Mucosa of stomach (tissue), 1 donor: ENCODE measurements around the gene PLEKHA5.

Experiments used
- H3K27me3 ChIP-seq: one replicate; pipeline ENCODE4 v1.7.0; 2013; ENCODE audit warnings: mild to moderate bottlenecking, low read length; ENCODE audit not compliant: control insufficient read depth, insufficient read depth
- H3K36me3 ChIP-seq: one replicate; pipeline ENCODE4 v1.7.0; 2013; ENCODE audit warnings: low read length; ENCODE audit not compliant: control insufficient read depth, insufficient read depth
- H3K4me1 ChIP-seq: one replicate; pipeline ENCODE4 v1.7.0; 2013; ENCODE audit warnings: mild to moderate bottlenecking, low read length; ENCODE audit not compliant: control insufficient read depth, insufficient read depth
- H3K4me3 ChIP-seq: one replicate; pipeline ENCODE4 v1.7.0; 2013; ENCODE audit warnings: low read length
- H3K9ac ChIP-seq: one replicate; pipeline ENCODE4 v1.7.0; 2013; ENCODE audit warnings: mild to moderate bottlenecking, low read length, moderate library complexity
- H3K9me3 ChIP-seq: one replicate; pipeline ENCODE4 v1.7.0; 2013; ENCODE audit warnings: mild to moderate bottlenecking, low read length, moderate library complexity; ENCODE audit not compliant: control insufficient read depth
- donor health status: Pancreatic carcinoma.

PLEKHA5 gene

DNA sequence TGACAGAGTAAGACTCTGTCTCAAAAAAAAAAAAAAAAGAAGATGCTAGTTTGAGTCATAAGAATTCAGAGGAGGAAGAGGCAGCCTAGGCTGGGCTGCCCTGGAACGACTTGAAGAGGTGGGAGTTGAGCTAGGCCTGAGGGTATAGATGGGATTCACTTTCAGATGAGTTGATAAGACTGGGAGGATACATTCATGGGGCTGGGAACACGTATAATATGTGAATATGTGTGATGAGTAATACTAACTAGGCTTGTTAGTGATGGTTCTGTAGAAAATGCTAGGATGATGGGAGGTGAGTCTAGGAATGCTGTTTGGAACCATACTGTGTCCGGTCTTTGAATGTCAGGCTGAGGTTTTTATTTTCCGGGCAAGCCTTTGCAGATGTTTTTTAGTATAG is 9.0 kb downstream of the PLEKHA5 start:
- H3K9ac ChIP-seq: no peak overlapping the region
- peaks cover 5% of the 10 kb centered on the region for H3K4me1 ChIP-seq
- no peaks in the 10 kb centered on the region for H3K9me3 ChIP-seq
- H3K4me3 ChIP-seq: no peak overlapping the region
- H3K27me3 ChIP-seq: no peaks in the 10 kb centered on the region
- H3K36me3 ChIP-seq: no peaks in the 10 kb centered on the region

DNA sequence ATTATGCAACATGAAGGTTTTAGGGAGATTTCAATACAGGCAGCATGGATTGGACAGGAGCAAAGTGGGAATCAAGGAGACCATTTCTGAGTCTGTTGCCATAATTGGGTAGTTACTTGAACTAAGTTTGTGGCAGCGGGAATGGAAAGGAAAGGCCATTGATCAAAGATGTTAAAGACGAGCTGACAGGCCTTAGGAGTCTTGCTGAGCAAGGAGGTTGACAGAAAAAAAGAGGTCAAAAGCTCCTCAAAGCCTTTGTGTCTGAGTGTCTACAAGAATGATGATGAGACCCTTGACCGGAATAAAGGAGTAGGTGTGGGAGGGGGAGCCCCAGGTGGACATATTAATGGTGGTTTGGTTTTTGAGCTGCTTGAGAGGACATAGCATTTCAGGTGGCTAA is 9.4 kb downstream of the PLEKHA5 start:
- Histone ChIP-seq H3K36me3 (no peaks in the 10 kb centered on the region), H3K27me3 (no peaks in the 10 kb centered on the region), H3K9ac (no peak overlapping the region), H3K9me3 (no peaks in the 10 kb centered on the region), H3K4me1 (peaks cover 5% of the 10 kb centered on the region), H3K4me3 (no peak overlapping the region)

DNA sequence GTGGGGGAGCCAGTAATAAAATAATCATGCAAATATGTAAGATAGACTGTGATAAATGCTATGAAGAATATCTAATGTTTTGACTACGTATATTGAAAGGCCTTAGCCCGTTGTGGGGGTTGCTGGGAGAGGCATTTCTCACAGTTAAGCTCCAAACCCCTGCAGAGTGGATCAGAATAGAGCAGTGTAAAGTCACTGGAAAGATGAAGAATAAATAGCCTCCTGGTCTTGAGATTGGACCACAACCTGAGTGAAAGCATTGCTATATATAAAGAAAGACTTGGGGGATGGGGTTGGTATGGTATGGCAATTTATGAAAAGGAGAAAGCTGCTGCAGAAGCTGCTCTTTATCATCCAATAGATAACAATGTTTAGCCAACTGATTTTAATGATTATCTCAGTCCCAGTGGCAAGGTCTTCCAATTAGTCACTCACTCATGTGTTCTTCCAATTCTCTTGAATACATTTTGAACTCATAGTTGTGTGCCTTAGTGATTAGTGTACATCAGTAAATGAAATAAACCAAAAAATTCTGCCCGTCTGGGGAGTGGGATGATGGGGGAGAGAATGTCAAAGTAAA is 10.2 kb downstream of the PLEKHA5 start:
- H3K4me1 ChIP-seq: peaks cover 10% of the 10 kb centered on the region
- no peaks in the 10 kb centered on the region for H3K27me3 ChIP-seq
- H3K36me3 ChIP-seq: no peaks in the 10 kb centered on the region

DNA sequence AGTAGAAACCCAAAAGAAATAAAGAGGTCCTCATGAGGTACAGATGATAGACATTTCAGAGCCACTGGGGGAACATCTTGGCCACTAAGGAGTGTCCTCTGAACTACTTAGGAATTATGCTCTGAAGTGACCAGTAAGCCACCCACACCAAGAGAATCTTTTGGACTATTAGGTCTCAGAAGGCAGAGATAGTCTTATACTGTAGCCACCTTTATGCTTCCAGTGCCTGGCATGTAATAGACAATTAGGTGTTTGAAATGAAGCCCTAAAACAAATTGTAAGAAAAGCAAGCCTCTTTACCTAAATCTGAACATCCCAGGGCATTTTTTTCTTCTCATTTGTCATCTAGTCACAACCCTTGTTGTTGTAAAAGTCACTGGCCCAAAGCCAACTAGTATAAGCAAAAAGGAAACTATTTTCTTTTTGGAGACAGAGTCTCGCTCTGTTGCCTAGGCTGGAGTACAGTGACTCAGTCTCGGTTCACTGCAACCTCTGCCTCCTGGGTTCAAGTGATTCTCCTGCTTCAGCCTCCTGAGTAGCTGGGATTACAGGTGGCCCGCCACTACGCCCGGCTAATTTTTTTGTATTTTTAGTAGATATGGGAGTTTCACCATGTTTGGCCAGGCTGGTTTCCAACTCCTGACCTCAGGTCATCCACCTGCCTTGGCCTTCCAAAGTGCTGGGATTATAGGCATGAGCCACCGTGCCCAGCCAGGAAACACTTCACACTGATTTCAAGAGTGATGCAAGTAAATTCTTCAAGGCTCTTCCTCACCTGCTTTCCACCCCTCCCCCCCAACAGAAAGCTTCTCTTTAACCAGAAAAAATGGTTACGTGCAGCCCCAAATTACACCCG is 11.1 kb downstream of the PLEKHA5 start:
- H3K27me3 ChIP-seq: no peaks in the 10 kb centered on the region
- no peaks in the 10 kb centered on the region for H3K36me3 ChIP-seq
- no peak overlapping the region for H3K9ac ChIP-seq
- no peaks in the 10 kb centered on the region for H3K9me3 ChIP-seq
- H3K4me1 ChIP-seq: peaks cover 12% of the 10 kb centered on the region
- H3K4me3 ChIP-seq: no peak overlapping the region

More for the DNA sequence above, 10.2 kb downstream of the PLEKHA5 start:
- H3K4me3 ChIP-seq: no peak overlapping the region
- no peaks in the 10 kb centered on the region for H3K9me3 ChIP-seq
- H3K9ac ChIP-seq: no peak overlapping the region

DNA sequence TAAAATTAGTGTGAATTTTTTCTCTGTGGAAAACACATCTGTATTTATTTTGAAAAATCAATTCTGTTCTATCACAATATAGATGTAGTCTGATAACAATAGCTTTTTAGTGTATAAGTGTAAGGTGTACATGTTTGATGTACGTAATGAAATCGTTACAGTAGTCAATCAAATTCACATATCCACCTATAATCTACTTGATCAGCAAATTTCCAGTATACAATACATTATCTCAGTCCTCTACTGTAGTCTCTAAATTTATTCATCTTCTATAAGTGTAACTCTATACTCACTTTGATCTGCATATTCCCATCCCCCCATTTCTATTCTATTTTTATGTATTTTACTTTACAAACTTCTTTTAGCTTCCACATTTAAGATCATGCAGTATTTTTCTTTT is 13.0 kb downstream of the PLEKHA5 start:
- H3K4me1 ChIP-seq: peaks cover 12% of the 10 kb centered on the region
- no peaks in the 10 kb centered on the region for H3K9me3 ChIP-seq
- H3K36me3 ChIP-seq: no peaks in the 10 kb centered on the region
- H3K4me3 ChIP-seq: no peak overlapping the region
- H3K9ac ChIP-seq: no peak overlapping the region
- no peaks in the 10 kb centered on the region for H3K27me3 ChIP-seq

DNA sequence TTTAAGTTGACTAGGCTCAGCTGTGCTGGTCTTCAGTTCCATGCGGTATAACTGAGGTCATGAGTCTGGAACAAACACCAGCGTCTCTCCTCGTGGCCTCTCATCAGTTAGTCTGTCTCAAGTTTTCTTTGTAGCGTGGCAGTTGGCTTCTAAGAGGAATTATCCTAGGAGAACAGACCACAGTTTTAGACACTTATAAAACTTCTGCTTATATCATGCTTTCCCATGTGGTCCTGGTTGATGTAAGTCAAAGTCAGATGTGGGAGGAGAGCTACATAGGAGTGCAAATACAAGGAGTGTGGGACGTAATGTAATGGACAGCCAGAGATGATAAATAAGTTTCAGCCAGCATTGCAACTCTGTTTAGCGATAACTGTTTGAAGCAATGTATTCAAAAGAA is 14.8 kb downstream of the PLEKHA5 start:
- Histone ChIP-seq H3K9me3 (no peaks in the 10 kb centered on the region), H3K4me1 (peaks cover 12% of the 10 kb centered on the region), H3K27me3 (no peaks in the 10 kb centered on the region), H3K4me3 (no peak overlapping the region), H3K36me3 (no peaks in the 10 kb centered on the region), H3K9ac (no peak overlapping the region)

DNA sequence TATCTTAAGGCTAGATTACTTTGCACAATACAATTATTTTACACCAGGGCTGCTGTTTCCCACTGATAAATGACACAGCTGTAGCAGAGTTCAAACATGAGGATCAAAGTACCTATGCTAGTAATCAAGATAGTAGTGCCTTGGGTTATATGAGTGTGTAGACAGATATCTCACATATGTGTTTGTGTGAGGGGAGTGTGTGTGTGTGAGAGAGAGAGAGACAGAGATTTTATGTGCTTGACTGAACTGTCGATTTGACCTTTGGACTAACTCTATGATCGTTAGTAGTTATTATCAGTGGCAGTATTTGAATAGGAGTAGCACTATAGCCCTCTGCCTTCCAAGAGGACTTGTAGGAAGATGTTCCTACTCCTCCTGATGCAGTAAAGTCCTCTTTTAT is 15.5 kb downstream of the PLEKHA5 start:
- Histone ChIP-seq H3K9ac (no peak overlapping the region), H3K27me3 (no peaks in the 10 kb centered on the region), H3K36me3 (no peaks in the 10 kb centered on the region), H3K9me3 (no peaks in the 10 kb centered on the region), H3K4me3 (no peak overlapping the region), H3K4me1 (peaks cover 12% of the 10 kb centered on the region)

DNA sequence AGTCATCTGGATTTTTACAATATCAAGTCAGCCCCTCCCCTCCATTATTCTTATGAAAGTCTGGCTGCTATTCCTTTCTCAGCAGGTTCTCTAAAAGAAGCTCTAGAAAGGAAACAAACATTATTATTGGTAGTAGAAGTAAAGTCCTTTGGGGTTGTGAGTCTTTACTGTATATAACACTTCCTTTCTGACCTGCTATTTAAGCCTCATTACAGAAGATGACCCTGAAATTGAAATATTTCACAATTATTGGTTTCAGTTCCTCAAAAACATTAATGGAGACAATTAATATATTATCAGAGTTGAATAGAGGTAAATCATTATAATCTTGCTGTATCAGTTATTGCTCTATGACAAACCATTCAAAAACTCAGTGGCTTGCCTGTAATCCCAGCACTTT is 19.3 kb downstream of the PLEKHA5 start:
- H3K4me3 ChIP-seq: no peak overlapping the region
- no peaks in the 10 kb centered on the region for H3K36me3 ChIP-seq
- H3K9ac ChIP-seq: no peak overlapping the region
- no peaks in the 10 kb centered on the region for H3K9me3 ChIP-seq
- no peaks in the 10 kb centered on the region for H3K27me3 ChIP-seq
- H3K4me1 ChIP-seq: peaks cover 7% of the 10 kb centered on the region

DNA sequence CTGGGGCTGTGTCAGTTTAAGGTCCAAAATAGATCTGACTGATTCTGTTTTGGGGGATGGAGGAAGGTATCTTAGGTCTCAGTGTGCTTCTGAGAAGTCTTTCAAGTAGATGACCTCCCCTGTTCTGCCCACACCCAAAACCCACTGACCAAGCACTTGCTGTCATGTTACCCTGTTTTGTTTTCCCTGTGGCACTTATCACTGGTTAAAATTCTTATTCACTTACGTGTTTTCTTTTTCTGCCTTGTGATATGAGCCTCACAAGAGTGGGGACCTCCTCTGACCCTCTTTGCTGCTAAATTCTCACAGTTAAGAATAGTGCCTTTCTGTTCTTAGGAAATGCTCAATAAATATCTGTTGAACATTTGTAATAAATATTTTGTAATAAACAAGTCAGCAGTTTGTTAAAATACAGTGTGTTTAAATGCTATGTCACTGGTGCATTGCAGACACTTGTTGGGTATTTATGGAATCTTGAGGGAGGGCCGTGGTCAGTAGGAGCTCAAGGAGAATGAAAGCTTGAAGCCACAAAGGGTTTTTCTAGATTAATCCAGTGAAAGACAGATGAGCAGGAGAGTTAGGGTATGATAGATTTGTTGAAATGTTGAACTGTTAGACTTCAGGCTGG is 20.9 kb downstream of the PLEKHA5 start:
- H3K4me3 ChIP-seq: no peak overlapping the region
- no peak overlapping the region for H3K9ac ChIP-seq
- H3K36me3 ChIP-seq: no peaks in the 10 kb centered on the region
- no peaks in the 10 kb centered on the region for H3K4me1 ChIP-seq
- H3K9me3 ChIP-seq: no peaks in the 10 kb centered on the region
- no peaks in the 10 kb centered on the region for H3K27me3 ChIP-seq

DNA sequence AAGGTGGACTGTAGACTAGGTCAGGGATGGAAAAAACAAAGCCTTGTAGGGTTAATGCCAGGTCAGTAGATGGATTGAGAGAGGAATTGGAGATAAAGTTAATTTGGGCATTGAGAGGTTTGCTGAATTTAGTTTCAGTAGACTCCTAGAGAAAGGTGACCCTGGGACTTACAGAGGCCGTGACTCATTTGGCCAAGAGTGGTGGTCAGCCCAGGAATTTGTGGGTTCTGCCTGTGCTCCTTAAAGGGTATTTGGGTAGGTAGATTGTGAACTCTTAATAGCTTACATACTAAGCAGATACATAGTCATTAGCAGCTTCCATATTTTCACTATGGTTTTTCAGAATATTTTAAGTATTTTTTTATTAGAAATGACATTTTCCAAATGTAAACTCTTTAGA is 21.8 kb downstream of the PLEKHA5 start:
- H3K9me3 ChIP-seq: no peaks in the 10 kb centered on the region
- H3K27me3 ChIP-seq: no peaks in the 10 kb centered on the region
- H3K4me1 ChIP-seq: no peaks in the 10 kb centered on the region
- no peaks in the 10 kb centered on the region for H3K36me3 ChIP-seq
- H3K4me3 ChIP-seq: no peak overlapping the region
- no peak overlapping the region for H3K9ac ChIP-seq

DNA sequence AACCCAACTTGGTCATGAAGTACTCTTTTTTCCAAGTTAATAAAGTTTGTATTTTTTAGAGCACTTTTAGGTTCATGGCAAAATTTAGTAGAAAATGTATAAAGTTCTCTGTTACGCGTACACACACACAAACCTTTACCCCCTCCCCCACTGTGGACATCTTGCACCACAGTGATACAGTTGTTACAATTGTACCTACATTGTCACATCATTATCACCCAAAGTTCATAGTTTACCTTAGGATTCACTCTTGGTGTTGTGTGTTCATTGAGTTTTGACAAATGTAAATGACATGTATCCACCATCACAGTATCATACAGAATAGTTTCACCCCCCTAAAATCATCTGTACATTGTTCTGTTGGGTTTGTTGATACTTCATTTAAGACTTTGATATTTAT is 23.9 kb downstream of the PLEKHA5 start:
- H3K36me3 ChIP-seq: no peaks in the 10 kb centered on the region
- no peaks in the 10 kb centered on the region for H3K27me3 ChIP-seq
- H3K4me3 ChIP-seq: no peak overlapping the region
- H3K9me3 ChIP-seq: no peaks in the 10 kb centered on the region
- no peaks in the 10 kb centered on the region for H3K4me1 ChIP-seq
- H3K9ac ChIP-seq: no peak overlapping the region

DNA sequence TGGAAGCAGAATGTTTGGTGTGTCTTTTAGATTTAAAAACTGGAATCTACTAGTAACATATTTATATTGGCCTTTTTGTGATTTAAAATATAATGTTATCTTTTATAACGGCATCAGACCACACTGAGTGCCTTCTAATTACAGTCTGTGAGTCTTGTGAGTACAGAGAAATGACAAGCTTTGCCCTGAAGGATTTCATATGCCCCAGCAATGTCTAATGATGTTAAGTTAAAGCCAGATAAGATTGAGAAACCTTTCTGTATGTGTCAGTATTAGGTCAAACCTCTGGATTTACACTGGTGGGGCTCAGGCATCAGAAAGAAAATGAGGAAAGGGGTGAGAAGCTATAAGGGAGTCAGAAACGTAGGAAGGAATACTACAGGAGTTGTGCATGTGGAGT is 25.2 kb downstream of the PLEKHA5 start:
- Histone ChIP-seq H3K4me1 (no peaks in the 10 kb centered on the region), H3K9ac (no peak overlapping the region), H3K36me3 (no peaks in the 10 kb centered on the region), H3K4me3 (no peak overlapping the region), H3K27me3 (no peaks in the 10 kb centered on the region), H3K9me3 (no peaks in the 10 kb centered on the region)
